Activated naive CD8-positive, alpha-beta T cell treated with anti-CD3 and anti-CD28 coated beads, Interleukin-2, amount 10 ng/mL, durations not matched to agents 7 days and 5 days (primary cell): ENCODE results near the gene TSKU. TPM values are rescaled to one million over a fixed set of nuclear protein-coding genes. Genes with fewer than 3 reads are reported as not detected.

Experiments
- ATAC-seq: fragments of 150-1000 bp; cut with Tn5 transposase; one replicate; pipeline ENCODE4 v1.10.0; 2021; ENCODE audit warnings: low read depth, moderate library complexity
- POLR2A ChIA-PET: fragments of 350-600 bp; sonication (Branson Sonifier 250); formaldehyde crosslinking; loops from one replicate; lab custom pipeline; 2021; ENCODE audit warnings: antibody characterized with exemption; lab: Charles Lee
- DNase-seq: peaks from one replicate; pipeline ENCODE4 v3.0.0; 2021
- H3K27ac Mint-ChIP-seq: one replicate; pipeline ENCODE4 v1.8.0; 2022; ENCODE audit warnings: mild to moderate bottlenecking, mixed read lengths
- H3K27me3 Mint-ChIP-seq: one replicate; pipeline ENCODE4 v1.8.0; 2022; ENCODE audit warnings: mild to moderate bottlenecking, moderate library complexity, mixed read lengths
- H3K36me3 Mint-ChIP-seq: one replicate; pipeline ENCODE4 v1.8.0; 2021; ENCODE audit warnings: mild to moderate bottlenecking, mixed read lengths
- H3K4me1 Mint-ChIP-seq: one replicate; pipeline ENCODE4 v1.8.0; 2021; ENCODE audit warnings: mixed read lengths
- H3K4me3 Mint-ChIP-seq: one replicate; pipeline ENCODE4 v1.8.0; 2022; ENCODE audit warnings: mild to moderate bottlenecking, moderate library complexity, mixed read lengths
- H3K9me3 Mint-ChIP-seq: one replicate; pipeline ENCODE4 v1.8.0; 2021; ENCODE audit warnings: mixed read lengths
- total RNA-seq, 2 experiments: library from RNA; stranded (reverse); gene quantifications; one replicate each; pipeline ENCODE4 v1.2.3, GENCODE V29; 2021

The TSKU gene
- total RNA-seq, 2 experiments from 2014 or later: 2.4 to 2.8 TPM

DNA sequence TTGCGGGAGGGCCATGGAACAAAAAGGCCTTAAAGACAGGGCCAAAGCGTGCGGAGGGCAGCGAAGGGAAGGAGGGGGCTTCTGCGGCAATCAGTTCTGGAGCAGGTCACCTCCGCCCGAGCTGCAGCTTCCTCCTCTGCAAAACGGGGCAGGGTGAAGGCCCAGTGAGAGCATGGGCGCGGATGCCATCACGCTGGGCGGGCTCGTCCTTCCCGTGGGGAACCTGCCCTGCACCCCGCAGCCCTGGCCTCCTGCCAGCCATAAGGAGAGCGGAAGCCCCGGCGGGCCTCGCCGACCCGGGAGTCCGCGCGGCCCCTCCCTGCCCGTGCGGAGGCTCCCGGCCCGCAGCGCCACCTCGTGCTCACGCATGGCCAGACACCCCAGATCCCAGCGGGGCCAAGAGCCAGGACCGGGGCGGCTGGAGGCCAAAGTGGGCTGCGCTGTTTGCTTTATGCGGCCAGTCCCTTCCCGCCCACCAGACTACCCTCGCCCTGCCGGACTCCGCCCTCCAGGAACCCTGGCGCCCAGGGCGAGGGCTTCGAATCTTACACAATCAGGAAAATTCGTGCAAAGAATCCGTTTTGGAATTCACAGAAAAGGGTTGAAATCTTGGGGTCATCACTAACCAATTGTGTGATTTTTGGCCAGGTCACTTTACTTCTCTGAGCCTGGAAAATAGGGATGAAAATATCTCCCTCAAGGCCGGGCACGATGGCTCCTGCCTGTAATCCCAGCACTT, 16.1 kb downstream of the TSKU start:
- DNase-seq (peak; percentile 90), ATAC-seq (peak; percentile 91)
- no peaks in the 10 kb centered on the region for H3K36me3 Mint-ChIP-seq
- H3K4me1 Mint-ChIP-seq: peaks cover 17% of the 10 kb centered on the region
- peaks cover 20% of the 10 kb centered on the region for H3K27me3 Mint-ChIP-seq
- no peak overlapping the region for H3K27ac Mint-ChIP-seq
- peak overlapping the region; percentile 25 for H3K4me3 Mint-ChIP-seq
- POLR2A ChIA-PET: interaction anchor here (0.7 kb wide), 2 partner anchors 49 to 68 kb away, joined by 4 to 7 read pairs; no protein-coding TSS in a partner anchor
- H3K9me3 Mint-ChIP-seq: no peaks in the 10 kb centered on the region

DNA sequence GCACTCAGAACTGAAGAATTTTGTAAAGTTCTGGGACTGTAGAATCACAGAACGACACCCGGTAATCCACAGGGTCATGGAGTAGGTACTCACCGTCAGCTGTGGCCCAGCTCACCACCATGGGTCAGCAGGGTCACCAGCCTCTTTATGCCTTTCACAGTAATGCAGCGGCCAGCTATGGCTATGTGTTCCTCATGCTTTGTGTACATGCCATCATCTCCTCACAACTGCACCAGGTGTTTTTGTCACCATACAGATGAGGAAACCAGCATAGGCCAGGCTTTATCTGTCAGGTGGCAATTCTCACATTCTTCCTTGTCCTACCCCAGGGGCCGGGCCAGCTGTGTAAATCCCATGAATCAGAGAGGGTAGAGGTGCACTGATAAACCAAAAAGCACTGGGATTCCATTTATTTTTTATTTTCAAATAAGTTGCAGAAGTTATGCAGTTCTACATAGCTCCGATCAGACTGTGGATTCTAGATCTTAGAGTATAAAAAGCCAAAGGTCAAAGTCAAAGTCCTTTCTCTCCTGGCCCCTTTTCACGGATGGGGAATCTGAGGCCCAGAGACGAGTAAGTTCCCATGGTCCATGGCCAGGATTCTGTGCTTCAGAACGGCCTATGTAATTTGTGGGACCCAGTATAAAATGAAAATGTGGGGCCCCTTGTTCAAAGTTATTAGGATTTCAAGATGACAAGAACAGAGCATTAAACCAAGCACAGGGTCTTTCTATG, 17.5 kb downstream of the TSKU start:
- ATAC-seq (no peak), DNase-seq (no peak)
- H3K27me3 Mint-ChIP-seq: peaks cover 26% of the 10 kb centered on the region
- H3K27ac Mint-ChIP-seq: no peak overlapping the region
- no peaks in the 10 kb centered on the region for H3K9me3 Mint-ChIP-seq
- no peaks in the 10 kb centered on the region for H3K36me3 Mint-ChIP-seq
- POLR2A ChIA-PET: no interaction called here
- H3K4me1 Mint-ChIP-seq: peaks cover 29% of the 10 kb centered on the region
- H3K4me3 Mint-ChIP-seq: no peak overlapping the region

DNA sequence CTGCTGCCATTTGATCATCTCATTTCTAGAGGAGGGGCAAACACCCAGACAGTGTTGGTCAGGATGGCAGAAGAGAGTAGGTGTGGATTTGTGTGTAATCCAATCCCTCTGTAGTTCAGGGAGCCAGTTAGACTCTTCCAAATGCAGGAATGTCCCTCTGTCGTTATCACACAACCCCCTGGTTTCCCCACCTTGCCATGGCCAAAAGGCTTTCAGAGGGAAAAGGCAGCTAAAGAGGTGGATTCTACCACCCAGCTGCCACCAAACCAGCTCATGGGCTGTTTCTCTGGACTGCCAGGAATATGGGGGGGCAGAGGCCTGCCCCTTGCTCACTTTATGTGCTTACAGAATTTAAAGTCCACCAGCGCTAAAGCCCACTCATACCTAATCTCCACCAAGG, 18.1 kb downstream of the TSKU start:
- Mint-ChIP-seq H3K27me3 (peaks cover 29% of the 10 kb centered on the region), H3K9me3 (no peaks in the 10 kb centered on the region), H3K27ac (no peak overlapping the region), H3K36me3 (no peaks in the 10 kb centered on the region), H3K4me1 (peaks cover 31% of the 10 kb centered on the region), H3K4me3 (no peak overlapping the region)
- DNase-seq (no peak), ATAC-seq (no peak)
- POLR2A ChIA-PET: no interaction called here

DNA sequence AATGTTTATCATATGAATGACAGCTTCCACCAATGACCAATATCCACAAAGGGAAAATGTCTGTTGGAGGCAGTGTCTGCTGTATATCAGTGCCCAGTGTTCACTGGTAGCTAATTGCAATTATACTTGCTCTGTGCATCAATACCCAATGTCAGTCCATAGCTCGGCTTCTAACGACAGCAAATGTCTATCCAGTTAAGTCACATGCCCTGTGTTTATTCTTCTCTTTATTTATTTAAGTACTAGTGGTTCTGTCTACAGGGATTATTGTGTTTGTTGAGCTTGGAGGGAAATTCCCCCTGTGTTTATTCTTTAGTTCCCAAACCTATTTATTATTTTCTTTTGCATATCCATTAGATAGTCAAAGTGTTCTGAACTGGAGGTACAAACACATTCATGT, 18.6 kb downstream of the TSKU start:
- POLR2A ChIA-PET: no interaction called here
- H3K27me3 Mint-ChIP-seq: peaks cover 33% of the 10 kb centered on the region
- no peaks in the 10 kb centered on the region for H3K9me3 Mint-ChIP-seq
- H3K4me1 Mint-ChIP-seq: peaks cover 36% of the 10 kb centered on the region
- H3K4me3 Mint-ChIP-seq: no peak overlapping the region
- H3K36me3 Mint-ChIP-seq: no peaks in the 10 kb centered on the region
- ATAC-seq (no peak), DNase-seq (no peak)
- H3K27ac Mint-ChIP-seq: no peak overlapping the region

DNA sequence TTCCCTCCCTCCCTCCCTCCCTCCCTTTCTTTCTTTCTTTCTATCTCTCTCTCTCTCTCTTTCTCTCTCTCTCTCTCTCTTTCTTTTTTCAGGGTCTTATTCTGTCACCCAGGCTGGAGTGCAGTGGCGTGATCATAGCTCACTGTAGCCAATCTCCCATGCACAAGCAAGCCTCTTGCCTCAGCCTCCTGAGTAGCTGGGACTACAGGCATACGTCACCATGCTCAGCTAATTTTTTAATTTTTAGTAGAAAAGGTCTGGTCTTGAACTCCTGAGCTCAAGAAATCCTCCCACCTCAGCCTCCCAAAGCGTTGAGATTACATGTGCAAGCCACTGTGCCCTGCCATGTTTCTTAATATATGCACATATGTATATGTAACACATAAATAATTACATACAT, 19.0 kb downstream of the TSKU start:
- DNase-seq (no peak), ATAC-seq (no peak)
- Mint-ChIP-seq H3K4me1 (peaks cover 36% of the 10 kb centered on the region), H3K27ac (no peak overlapping the region), H3K36me3 (no peaks in the 10 kb centered on the region), H3K4me3 (no peak overlapping the region), H3K27me3 (peaks cover 34% of the 10 kb centered on the region), H3K9me3 (no peaks in the 10 kb centered on the region)
- POLR2A ChIA-PET: no interaction called here

DNA sequence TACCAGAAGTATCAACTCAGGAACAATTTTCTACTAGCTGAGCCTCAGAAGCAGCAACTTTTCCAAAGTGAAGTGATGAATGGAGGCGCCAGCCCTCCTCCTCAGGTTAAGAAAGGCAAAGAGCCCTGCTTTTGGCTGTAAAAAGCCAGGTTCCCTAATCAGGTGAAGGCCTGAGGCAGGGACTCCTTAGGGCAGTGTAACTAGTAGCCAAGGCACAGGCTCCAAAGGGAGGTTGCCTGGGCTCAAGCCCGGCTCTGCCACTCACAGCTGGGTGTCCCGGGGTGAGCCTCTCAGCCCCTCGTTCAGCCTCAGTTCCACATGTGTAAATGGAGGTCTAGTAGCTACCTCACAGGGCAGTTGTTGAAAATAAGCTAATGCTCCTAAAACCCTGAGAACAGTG, 19.5 kb downstream of the TSKU start:
- Mint-ChIP-seq H3K4me3 (no peak overlapping the region), H3K9me3 (no peaks in the 10 kb centered on the region), H3K36me3 (no peaks in the 10 kb centered on the region), H3K27ac (no peak overlapping the region), H3K4me1 (peaks cover 38% of the 10 kb centered on the region), H3K27me3 (peaks cover 34% of the 10 kb centered on the region)
- POLR2A ChIA-PET: interaction anchor here (0.7 kb wide), 1 partner anchor 116 kb away, joined by 3 read pairs; no protein-coding TSS in a partner anchor
- no peak for DNase-seq
- ATAC-seq: no peak

DNA sequence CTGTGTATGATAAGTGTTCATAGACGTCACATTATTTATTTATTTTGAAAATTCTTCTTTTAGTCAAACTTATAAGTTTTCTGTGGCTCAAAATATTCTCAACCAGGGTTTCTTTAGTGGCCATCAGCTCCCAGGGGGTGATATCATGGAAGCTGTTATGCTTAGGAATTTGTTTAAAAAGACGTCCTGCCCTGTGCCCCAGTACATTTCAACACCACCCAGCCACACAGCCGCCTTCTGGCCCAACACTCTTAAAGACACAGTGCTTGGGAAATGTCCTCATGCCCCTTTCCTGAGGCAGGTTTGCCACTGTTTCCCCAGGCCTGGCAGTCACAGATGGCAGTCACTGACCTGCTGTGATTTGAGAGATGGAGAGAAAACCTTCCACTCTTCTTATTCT, 19.9 kb downstream of the TSKU start:
- POLR2A ChIA-PET: interaction anchor here (0.7 kb wide), 1 partner anchor 115 kb away, joined by 3 read pairs; no protein-coding TSS in a partner anchor
- H3K4me3 Mint-ChIP-seq: no peak overlapping the region
- no peak overlapping the region for H3K27ac Mint-ChIP-seq
- no peak for DNase-seq
- no peaks in the 10 kb centered on the region for H3K36me3 Mint-ChIP-seq
- H3K9me3 Mint-ChIP-seq: no peaks in the 10 kb centered on the region
- no peak for ATAC-seq
- H3K4me1 Mint-ChIP-seq: peaks cover 39% of the 10 kb centered on the region
- peaks cover 34% of the 10 kb centered on the region for H3K27me3 Mint-ChIP-seq

DNA sequence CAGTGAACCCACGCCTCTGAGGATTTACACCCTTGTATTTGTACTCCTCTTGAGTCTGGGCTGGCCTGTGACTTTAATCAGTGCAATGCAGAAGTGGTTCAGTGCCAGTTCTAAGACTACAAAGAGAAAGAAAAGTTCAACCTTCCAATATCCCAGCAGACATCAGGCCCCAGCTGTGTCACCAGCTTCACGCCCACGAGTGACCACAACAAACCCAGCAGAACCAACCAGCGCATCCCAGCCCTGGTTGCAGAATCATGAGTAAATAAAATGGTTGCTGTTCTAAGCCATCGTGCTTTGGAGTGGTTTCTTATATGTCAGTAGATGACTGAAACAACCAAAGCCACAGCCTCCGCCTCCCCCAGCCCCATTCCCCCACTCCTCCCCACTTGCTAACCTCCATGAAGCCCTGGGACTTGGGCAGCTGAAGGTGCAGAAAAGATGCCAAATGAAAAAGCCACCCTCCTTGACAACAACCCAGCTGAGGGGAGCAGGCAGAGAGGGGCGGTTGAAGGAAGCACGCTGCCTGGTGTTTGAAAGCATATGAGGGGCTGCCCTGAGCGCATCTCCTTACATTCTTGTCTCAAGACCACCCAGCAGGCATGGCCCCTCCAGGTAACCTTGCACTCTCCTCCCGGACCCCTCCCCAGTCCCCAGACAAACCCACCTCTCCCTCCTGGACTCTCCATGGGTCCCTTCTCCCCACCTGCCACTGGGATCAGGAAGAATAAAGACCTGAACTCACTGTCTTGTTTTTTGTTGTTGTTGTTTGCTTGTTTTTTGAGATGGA, 20.9 kb downstream of the TSKU start:
- H3K9me3 Mint-ChIP-seq: no peaks in the 10 kb centered on the region

DNA sequence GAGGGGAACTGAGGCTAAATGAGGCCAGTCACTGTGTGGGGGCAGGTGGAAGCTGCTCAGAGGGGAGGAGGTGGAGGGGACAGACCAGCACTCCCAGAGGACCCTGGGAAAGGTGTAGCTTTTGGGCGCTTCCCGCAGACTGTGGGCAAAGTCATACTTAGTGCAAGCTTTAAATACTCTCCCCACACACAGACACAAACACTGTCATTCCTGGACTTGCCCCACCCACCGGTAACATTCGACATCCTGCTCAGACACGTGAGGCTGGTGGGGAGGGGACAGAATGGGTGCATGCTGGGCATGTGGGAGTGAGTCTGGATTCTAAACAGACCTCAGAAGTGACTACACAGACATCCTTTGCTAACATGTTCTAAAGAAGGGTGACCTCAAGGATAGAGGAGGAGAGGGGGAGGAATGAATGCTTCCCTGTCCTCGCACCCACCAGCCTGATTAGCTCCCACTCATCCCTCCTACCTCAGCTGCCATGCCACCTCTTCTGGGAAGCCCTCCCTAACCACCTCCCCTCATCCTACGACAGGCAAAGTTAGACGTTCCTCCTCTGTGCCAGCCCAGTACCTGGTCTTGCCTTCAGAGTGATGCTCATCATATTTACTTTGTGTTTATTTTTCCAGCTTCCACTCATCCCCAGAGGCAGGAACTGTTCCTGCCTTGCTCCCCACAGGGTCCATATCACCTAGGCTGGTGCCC, 22.2 kb downstream of the TSKU start:
- no peak overlapping the region for H3K27ac Mint-ChIP-seq
- POLR2A ChIA-PET: interaction anchor here (1.3 kb wide), 1 partner anchor 23 kb away, joined by 7 read pairs; no protein-coding TSS in a partner anchor
- peaks cover under 1% of the 10 kb centered on the region for H3K36me3 Mint-ChIP-seq
- H3K4me3 Mint-ChIP-seq: no peak overlapping the region
- H3K9me3 Mint-ChIP-seq: peaks cover under 1% of the 10 kb centered on the region
- H3K27me3 Mint-ChIP-seq: peaks cover 32% of the 10 kb centered on the region
- peaks cover 36% of the 10 kb centered on the region for H3K4me1 Mint-ChIP-seq
- peak; percentile 55 for ATAC-seq
- DNase-seq: no peak

More for the DNA sequence above, 20.9 kb downstream of the TSKU start:
- DNase-seq (no peak), ATAC-seq (peak; percentile 39)
- H3K27me3 Mint-ChIP-seq: peaks cover 34% of the 10 kb centered on the region
- H3K4me1 Mint-ChIP-seq: peaks cover 35% of the 10 kb centered on the region
- H3K4me3 Mint-ChIP-seq: peak overlapping the region; percentile 6
- POLR2A ChIA-PET: no interaction called here
- H3K36me3 Mint-ChIP-seq: no peaks in the 10 kb centered on the region
- H3K27ac Mint-ChIP-seq: peak overlapping the region; percentile 58

DNA sequence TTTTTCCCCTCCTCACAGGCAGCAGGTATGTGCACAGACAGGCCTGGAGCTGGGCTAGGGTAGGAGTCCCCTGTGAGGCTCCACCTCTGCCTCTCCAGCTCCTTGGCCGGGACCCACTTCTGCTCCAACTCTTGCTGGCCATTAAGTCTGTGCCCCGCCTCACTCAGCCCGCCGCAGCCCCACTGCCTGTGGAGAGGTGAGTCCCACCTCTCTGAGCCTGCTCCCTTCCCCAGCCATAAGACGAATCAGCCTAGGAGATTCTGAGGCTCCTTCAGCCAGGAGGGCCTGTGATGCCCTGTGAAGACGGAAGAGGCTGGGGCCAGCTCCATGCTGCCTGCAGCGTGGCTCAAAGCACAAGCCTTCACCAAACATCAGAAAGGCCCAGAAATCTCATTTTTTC, 23.0 kb downstream of the TSKU start:
- DNase-seq: no peak
- Mint-ChIP-seq H3K27me3 (peaks cover 26% of the 10 kb centered on the region), H3K27ac (no peak overlapping the region), H3K36me3 (peaks cover 3% of the 10 kb centered on the region), H3K4me3 (no peak overlapping the region), H3K9me3 (peaks cover 2% of the 10 kb centered on the region), H3K4me1 (peaks cover 39% of the 10 kb centered on the region)
- POLR2A ChIA-PET: interaction anchor here (1.3 kb wide), 1 partner anchor 24 kb away, joined by 7 read pairs; no protein-coding TSS in a partner anchor
- ATAC-seq: no peak

GRCh38 chr11:76806608-76807205, 23.6 kb downstream of the TSKU start:
- Mint-ChIP-seq H3K27ac (no peak overlapping the region), H3K36me3 (peaks cover 3% of the 10 kb centered on the region), H3K9me3 (peaks cover 2% of the 10 kb centered on the region), H3K27me3 (peaks cover 25% of the 10 kb centered on the region), H3K4me3 (no peak overlapping the region), H3K4me1 (peaks cover 39% of the 10 kb centered on the region)
- POLR2A ChIA-PET: interaction anchor here (1.3 kb wide), 1 partner anchor 25 kb away, joined by 7 read pairs; no protein-coding TSS in a partner anchor
- no peak for ATAC-seq
- no peak for DNase-seq

DNA sequence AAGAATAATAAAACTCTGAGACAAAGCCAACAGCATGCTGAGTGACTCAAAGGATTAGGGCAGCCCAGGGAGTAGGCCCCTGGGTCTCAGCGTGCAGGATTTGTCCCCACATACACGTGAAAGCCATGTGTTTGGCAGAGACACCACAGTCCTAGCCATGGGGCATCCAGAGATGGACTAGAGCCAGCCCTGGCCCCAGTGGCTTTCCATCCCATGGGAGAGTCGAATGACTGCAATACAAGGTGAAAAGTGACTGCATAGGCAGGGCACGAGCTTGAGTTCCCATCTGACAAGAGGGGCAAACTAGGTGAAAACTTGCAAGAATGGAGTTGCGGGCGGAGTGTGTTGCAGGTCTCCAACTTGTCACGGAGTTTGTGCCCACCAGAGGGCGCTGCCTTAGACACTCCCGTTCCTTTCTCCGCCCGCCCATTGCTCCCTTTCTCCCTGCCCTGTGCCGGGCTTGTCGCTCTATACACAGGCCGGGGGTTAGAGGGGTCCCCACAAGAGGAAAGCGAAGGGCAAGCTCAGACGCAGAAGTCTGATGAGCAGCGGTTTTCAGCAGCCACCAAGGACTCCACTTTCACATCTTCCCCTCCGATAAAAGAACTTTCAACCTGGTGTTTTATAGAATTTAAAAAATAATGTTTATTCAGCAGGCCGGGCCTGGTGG, 24.2 kb downstream of the TSKU start:
- peak; percentile 78 for DNase-seq
- peaks cover 2% of the 10 kb centered on the region for H3K9me3 Mint-ChIP-seq
- H3K36me3 Mint-ChIP-seq: peaks cover 3% of the 10 kb centered on the region
- ATAC-seq: peak; percentile 53
- H3K27ac Mint-ChIP-seq: no peak overlapping the region
- H3K4me3 Mint-ChIP-seq: no peak overlapping the region
- H3K27me3 Mint-ChIP-seq: peaks cover 20% of the 10 kb centered on the region
- POLR2A ChIA-PET: interaction anchor here (1.4 kb wide), 1 partner anchor 112 kb away, joined by 4 read pairs; no protein-coding TSS in a partner anchor
- H3K4me1 Mint-ChIP-seq: peaks cover 39% of the 10 kb centered on the region
